HG03521 (cell line): ENCODE data around the gene PTPRN2.
"Not testable (repeated sequence)": the region's sequence is repeated elsewhere in the genome, so short reads cannot be mapped to it uniquely, and the experiment has no call there.

Experiments used
- ATAC-seq: cut with Tn5 transposase; IDR thresholded peaks from one replicate; pipeline ENCODE4 v1.9.1; 2021; ENCODE audit warnings: mild to moderate bottlenecking, moderate library complexity; ENCODE audit not compliant: unreplicated experiment

PTPRN2 gene

DNA sequence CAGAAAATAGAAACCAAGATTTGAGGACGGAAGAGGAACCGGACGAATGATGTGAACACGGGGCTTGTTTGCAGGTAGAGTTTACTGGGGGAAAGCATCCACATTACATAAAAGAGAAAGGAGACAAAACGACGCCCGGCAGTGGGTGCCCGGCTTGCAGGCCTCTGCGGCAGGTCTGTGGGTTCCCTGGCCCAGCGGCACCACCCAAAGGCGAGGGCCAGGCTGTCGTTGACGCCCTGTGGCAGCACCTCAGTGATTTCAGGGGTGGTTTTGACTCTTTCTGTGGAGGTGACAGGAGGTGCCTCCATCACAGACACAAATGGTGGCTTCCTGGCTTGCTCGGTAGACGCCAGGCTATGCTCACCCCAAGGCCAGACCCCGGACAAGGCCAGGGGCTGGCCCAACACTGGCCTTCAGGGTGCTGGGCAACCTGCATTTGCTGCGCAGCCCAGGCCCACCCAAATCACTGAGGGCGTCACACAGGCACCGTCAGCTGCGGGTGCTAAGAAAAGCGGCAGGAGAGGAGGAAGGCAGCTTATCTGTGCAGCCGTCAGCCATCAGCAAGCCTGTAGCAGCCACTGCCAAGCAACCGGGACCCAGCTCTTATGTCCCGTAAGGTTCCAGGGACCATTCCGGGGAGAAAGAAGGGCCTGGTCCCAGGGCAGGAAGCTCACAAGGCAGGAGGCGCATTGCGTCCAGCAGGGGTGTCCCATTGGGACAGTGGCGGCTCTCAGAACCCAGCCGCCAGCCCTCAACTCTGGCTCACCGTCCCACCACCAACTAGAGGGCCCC is 230.3 kb downstream of the PTPRN2 start:
- no peak for ATAC-seq

GRCh38 chr7:158356454-158356853 is 231.2 kb downstream of the PTPRN2 start:
- no peak for ATAC-seq

DNA sequence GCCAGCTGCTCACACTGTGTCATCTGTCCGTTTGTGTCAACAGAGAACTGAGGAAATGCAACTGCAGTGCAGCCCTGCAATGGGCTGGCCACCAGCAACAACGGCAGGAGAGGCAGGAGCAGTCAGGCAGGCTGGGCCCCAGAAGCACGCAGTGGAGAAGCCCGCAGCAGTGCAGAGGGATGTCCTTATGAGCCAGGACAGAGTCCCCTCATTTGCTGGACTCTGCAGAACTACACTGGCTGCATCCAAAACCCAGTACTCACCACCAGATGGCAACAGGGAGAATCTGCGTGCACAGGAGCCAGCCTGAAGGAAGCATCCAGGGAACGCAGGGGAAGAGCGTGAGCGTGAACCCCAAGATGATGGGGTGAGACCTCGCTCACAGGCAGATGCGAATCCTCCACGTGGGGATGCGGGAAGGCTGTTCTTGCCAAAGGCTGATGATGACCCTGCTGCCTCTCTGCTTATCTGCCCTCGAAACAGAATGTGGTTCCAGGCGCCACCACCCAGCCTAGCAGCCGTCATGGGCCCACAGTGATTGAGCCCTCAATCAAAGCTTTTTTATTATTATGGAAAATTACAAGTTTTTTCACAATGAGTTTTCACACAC is 232.1 kb downstream of the PTPRN2 start:
- no peak for ATAC-seq

- no peak for ATAC-seq
Observed at GRCh38 chr7:158354861-158355260, 232.8 kb downstream of the PTPRN2 start.

GRCh38 chr7:158353606-158354570 is 233.7 kb downstream of the PTPRN2 start:
- no peak for ATAC-seq

- not testable (repeated sequence) for ATAC-seq
Observed at GRCh38 chr7:158351899-158352729, 235.5 kb downstream of the PTPRN2 start.

DNA sequence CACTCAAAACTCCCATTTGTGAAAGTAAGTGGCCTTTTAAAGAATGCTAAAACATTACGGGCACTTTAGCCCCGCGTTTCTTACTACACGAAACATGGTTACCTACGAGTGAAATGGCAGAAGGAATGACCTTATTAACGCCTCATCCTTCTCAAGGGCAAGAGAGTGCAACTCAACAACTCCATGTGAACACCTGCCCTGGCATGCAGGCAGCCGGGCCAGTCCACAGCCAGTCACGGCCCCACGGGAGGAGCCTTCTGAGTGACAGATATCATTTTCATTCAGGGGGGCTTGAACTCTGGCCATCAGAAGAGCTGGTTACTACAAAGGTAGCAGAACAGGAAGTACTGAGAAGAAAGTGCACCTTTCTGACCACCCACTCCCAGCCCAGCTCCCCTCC is 236.1 kb downstream of the PTPRN2 start:
- ATAC-seq = no peak

DNA sequence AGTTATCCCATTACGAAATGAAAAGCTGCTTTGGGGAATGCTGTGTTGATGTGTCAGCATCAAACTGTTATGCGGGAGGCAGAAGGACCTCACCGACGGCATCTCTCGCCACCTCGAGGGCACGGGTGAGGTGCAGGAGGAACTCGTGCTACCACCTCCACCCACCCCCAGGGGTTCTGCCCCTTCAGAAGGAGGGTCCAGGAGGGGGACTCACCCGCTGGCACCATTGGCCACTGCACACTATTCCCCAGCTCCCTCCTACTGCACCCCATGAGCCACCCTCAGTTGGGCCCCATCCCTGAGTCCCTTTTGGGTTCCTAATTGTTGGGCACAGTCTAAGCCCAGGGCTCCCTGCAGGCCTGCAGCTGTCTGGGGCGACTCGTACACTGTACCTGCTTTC is 236.6 kb downstream of the PTPRN2 start:
- ATAC-seq = no peak

DNA sequence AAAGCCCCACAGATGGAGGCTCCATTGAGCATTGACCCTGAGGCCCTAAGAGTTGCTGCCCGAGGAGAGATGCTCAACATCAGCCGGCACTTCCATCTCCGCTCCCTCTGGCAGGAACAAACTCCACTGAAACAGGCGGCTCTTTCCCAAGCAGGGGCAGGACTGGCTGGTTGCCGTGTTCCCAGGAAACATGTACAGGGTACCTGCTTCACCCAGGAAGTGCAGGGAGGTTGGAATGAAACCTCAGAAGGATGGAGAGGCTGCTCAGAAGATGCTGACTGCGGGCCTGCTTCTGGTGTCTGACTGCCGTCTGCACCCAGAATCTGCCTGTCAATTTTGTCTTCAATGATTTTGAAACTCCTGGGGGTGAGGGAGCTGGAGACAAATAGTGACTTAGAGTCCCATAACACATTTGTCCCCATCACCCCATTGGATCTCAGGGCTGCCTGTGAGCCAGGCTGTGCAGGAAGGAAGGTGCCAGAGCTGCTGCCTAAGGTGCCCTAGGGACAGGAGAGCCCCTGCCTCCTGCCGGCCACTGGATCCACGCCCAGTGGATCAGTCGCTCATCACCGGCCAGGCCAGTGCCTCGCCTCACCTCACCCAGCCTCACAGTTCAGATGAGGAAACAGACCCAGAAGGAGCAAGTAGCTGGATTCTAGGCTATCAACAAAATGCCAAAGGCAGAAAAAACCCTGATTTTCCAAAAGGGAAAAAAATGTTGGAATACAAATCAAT is 237.3 kb downstream of the PTPRN2 start:
- ATAC-seq = no peak

DNA sequence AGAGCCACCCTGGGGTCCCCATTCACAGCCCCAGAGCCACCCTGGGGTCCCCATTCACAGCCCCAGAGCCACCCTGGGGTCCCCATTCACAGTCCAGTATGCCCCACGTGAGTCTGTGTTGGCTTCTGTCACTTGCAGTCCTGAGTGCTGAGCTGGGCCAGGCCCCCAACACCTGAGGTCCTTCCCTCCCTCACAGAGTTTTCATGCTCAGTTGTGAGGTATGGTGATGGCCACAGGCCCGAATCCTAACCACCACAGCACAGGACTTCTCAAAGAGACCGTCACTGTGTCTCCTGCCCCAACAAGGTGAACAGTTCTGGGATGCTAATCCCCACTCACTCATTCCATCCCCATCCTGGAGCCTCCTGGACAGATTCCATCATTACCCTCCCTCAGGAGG is 239.2 kb downstream of the PTPRN2 start:
- ATAC-seq = no peak

DNA sequence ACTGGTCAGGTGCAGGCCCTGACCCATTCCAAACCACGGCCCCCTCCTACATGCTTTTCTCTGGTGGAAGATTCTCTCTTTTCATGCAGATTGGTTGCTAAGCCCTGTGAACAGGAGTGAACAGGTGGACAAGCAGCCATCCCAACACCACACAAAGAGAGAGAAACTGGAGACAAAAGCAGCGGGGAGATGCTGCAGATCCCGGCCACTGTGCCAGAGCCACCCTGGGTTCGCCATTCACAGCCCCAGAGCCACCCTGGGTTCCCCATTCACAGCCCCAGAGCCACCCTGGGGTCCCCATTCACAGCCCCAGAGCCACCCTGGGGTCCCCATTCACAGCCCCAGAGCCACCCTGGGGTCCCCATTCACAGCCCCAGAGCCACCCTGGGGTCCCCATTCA is 239.6 kb downstream of the PTPRN2 start:
- ATAC-seq = not testable (repeated sequence)

DNA sequence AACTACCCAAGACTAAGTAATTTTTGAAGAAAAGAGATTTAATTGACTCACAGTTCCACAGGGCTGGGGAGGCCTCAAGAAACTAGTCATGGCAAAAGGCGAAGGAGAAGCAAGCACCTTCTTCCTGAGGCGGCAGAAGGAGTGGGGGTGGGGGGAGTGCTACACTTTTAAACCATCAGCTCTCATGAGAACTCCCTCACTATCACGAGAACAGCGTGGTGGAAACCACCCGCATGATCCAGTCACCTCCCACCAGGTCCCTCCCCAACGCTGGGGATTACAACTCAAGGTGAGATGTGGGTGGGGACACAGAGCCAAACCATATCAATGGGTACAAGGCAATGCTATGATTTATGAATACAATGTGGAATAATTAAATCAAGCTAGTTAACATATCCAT is 241.9 kb downstream of the PTPRN2 start:
- ATAC-seq = no peak

DNA sequence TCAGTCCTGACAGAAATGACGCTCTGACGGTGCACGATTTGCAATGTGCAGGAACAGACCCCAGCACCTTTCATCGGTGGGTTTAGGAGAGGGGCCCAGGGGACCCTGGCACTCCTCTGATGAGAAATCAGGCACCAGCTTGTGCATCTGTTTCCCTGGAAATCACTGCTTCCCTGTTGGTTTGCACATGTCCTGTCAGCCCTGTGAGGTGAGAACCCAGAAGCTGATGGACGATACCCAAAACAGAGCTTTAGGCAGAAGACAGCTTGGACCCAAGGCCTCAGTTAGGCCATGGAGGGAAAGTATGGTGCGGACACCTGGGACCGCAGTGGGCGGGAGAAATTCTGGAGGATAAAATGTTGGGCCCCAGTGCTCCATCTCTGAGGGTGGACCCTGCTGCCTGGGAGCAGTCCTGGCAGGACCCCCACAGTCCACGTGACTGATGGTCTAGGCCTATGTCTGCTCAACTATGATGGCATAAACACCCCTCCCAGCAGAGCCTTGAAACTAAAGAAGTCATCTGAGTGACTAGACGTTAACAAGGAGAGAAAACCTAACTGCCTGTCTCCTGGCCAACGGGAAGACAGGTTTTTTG is 242.8 kb downstream of the PTPRN2 start:
- ATAC-seq = no peak

DNA sequence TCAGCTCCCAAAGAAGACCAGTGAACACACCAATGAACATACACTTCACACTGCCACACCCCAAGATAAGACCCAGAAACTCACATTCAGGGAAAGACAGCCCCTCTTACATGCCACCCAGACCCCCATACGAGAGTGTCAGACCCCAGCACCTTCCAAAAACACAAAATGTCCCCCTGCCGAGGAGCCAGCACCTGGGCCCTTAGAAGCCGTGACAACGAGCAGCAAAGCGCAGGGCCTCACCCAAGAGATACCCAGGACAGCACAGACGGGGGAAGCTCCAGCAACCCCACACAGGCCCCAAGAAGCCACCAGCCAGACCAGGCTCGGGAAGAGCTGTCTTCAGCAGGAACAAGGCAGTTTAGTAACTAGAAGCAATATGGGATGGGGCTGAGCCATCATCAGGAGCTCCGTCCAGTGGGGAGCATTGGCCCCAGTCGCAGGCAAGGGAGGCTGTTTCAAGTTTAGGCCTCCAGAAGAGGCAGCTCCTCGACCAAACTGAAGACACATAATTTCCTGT is 243.6 kb downstream of the PTPRN2 start:
- ATAC-seq = no peak

GRCh38 chr7:158343526-158343925 is 244.1 kb downstream of the PTPRN2 start:
- no peak for ATAC-seq

DNA sequence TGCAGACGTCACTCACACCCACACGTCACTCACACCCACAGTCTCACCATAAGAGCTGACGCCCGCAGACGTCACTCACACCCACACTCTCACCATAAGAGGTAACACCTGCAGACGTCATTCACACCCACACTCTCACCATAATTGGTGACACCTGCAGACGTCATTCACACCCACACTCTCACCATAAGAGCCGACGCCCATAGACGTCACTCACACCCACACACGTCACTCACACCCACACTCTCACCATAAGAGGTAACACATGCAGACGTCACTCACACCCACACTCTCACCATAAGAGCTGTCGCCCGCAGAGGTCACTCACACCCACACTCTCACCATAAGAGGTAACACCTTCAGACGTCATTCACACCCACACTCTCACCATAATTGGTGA is 246.5 kb downstream of the PTPRN2 start:
- ATAC-seq = not testable (repeated sequence)

- ATAC-seq = not testable (repeated sequence)
Observed at GRCh38 chr7:158336952-158337351, 250.7 kb downstream of the PTPRN2 start.

- ATAC-seq = not testable (repeated sequence)
Observed at GRCh38 chr7:158332516-158332915, 255.1 kb downstream of the PTPRN2 start.

GRCh38 chr7:158331826-158332450 is 255.7 kb downstream of the PTPRN2 start:
- ATAC-seq = not testable (repeated sequence)
